ACC112 (cell line): ENCODE results near the gene MIA2.
"Not testable (repeated sequence)": the region's sequence is repeated elsewhere in the genome, so short reads cannot be mapped to it uniquely, and the experiment has no call there.

Source experiments
- H2AFZ ChIP-seq: fragments of 200-600 bp; sonication (generic); one replicate; pipeline ENCODE4 v1.6.0; 2017; ENCODE audit warnings: antibody characterized with exemption, low read length; ENCODE audit not compliant: unreplicated experiment
- H3K27ac ChIP-seq: fragments of 200-600 bp; sonication (generic); 2 replicates; pipeline ENCODE4 v1.5.1; 2014; ENCODE audit warnings: low read depth, mild to moderate bottlenecking, antibody characterized with exemption, low read length, moderate library complexity
- H3K27me3 ChIP-seq: fragments of 200-600 bp; sonication (generic); 2 replicates; pipeline ENCODE4 v1.6.1; 2014; ENCODE audit warnings: mild to moderate bottlenecking, antibody characterized with exemption, low read length, moderate library complexity, mixed read lengths; ENCODE audit not compliant: insufficient read depth
- H3K36me3 ChIP-seq: fragments of 200-600 bp; sonication (generic); 2 replicates; pipeline ENCODE4 v1.6.1; 2016; ENCODE audit warnings: mild to moderate bottlenecking, antibody characterized with exemption, low read length, moderate library complexity, mixed read lengths; ENCODE audit not compliant: insufficient read depth
- H3K4me1 ChIP-seq: fragments of 200-600 bp; sonication (generic); one replicate; pipeline ENCODE4 v1.6.1; 2016; ENCODE audit warnings: low read length, mixed read lengths; ENCODE audit not compliant: insufficient read depth, unreplicated experiment, control insufficient read depth
- H3K4me3 ChIP-seq: fragments of 200-600 bp; sonication (generic); 2 replicates; pipeline ENCODE4 v1.5.1; 2014; ENCODE audit warnings: mild to moderate bottlenecking, low read depth, low read length
- H3K79me2 ChIP-seq: fragments of 200-600 bp; sonication (generic); one replicate; pipeline ENCODE4 v1.6.0; 2016; ENCODE audit warnings: low read length; ENCODE audit not compliant: control insufficient read depth, unreplicated experiment, insufficient read depth

The MIA2 gene

DNA sequence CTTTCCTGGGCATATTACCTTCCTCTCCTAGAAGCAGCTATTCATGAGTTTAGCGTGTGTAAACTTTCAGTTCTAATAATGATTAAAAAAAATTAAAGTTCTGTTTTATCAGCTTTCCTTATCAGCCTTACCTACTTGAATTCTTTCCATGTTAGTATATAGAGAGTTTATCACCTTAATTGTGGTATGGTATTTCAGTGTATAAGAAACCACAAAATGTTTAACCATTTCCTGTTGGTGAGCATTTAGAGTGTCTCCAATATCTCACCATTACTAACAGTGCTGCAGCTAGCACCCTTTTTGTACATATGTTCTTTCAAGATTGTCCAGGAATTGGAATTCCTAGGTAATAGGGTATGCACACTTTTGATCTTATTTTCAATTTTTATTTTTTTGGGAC lies 109.1 kb downstream of the MIA2 start:
- H3K4me1 ChIP-seq = no peaks in the 10 kb centered on the region
- no peaks in the 10 kb centered on the region for H3K36me3 ChIP-seq
- H3K27me3 ChIP-seq = no peaks in the 10 kb centered on the region
- H3K79me2 ChIP-seq = no peaks in the 10 kb centered on the region
- no peak overlapping the region for H3K27ac ChIP-seq
- H2AFZ ChIP-seq = no peak overlapping the region
- H3K4me3 ChIP-seq = no peak overlapping the region

- no peaks in the 10 kb centered on the region for H3K4me1 ChIP-seq
These were observed 109.9 kb downstream of the MIA2 start for GRCh38 chr14:39343614-39344013.

GRCh38 chr14:39350866-39351265 lies 117.2 kb downstream of the MIA2 start:
- Histone ChIP-seq H3K27me3 (no peaks in the 10 kb centered on the region), H3K4me1 (no peaks in the 10 kb centered on the region), H3K27ac (no peak overlapping the region), H3K79me2 (no peaks in the 10 kb centered on the region), H3K36me3 (peaks cover 18% of the 10 kb centered on the region), H3K4me3 (no peak overlapping the region), H2AFZ (no peak overlapping the region)

More at GRCh38 chr14:39343614-39344013, 109.9 kb downstream of the MIA2 start:
- H3K79me2 ChIP-seq = no peaks in the 10 kb centered on the region
- no peak overlapping the region for H2AFZ ChIP-seq
- H3K4me3 ChIP-seq = no peak overlapping the region
- H3K27me3 ChIP-seq = no peaks in the 10 kb centered on the region
- H3K36me3 ChIP-seq = peaks cover 2% of the 10 kb centered on the region; the same call in 1 of the 2 replicates
- H3K27ac ChIP-seq = no peak overlapping the region

DNA sequence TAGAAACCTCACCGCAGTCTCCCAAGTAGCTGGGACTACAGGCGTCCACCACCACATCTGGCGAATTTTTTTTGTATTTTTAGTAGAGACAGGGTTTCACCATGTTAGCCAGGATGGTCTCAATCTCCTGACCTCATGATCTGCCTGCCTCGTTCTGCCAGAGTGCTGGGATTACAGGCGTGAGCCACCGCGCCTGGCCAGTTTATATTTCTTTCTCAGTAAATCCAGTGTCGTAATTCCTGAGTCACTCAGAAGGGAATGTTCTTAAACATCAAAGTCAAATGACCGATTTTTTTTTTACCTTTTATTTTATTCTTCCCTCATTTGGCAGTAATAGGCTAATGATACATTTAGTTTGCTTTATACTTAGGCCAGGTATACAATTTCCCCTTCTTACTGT lies 118.0 kb downstream of the MIA2 start:
- Histone ChIP-seq H2AFZ (no peak overlapping the region), H3K4me3 (no peak overlapping the region), H3K27me3 (no peaks in the 10 kb centered on the region), H3K79me2 (no peaks in the 10 kb centered on the region), H3K27ac (no peak overlapping the region), H3K4me1 (no peaks in the 10 kb centered on the region), H3K36me3 (peaks cover 18% of the 10 kb centered on the region)

DNA sequence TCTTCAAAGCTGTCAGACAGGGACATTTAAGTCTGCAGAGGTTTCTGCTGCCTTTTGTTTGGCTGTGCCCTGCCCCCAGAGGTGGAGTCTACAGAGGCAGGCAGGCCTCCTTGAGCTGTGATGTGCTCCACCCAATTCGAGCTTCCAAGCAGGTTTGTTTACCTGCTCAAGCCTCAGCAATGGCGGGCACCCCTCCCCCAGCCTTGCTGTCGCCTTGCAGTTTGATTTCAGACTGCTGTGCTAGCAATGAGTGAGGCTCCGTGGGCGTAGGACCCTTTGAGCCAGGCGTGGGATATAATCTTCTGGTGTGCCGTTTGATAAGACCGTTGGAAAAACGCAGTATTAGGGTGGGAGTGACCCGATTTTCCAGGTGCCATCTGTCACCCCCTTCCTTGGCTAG lies 125.4 kb downstream of the MIA2 start:
- not testable (repeated sequence) for H3K79me2 ChIP-seq, H3K4me1 ChIP-seq, H3K4me3 ChIP-seq, H3K36me3 ChIP-seq, H3K27me3 ChIP-seq, H3K27ac ChIP-seq, H2AFZ ChIP-seq

GRCh38 chr14:39360316-39360715 lies 126.6 kb downstream of the MIA2 start:
- Histone ChIP-seq H3K27ac (no peak overlapping the region), H3K4me3 (no peak overlapping the region), H3K36me3 (peaks cover 5% of the 10 kb centered on the region; the same call in 1 of the 2 replicates), H3K4me1 (no peaks in the 10 kb centered on the region), H3K79me2 (no peaks in the 10 kb centered on the region), H3K27me3 (no peaks in the 10 kb centered on the region), H2AFZ (no peak overlapping the region)

DNA sequence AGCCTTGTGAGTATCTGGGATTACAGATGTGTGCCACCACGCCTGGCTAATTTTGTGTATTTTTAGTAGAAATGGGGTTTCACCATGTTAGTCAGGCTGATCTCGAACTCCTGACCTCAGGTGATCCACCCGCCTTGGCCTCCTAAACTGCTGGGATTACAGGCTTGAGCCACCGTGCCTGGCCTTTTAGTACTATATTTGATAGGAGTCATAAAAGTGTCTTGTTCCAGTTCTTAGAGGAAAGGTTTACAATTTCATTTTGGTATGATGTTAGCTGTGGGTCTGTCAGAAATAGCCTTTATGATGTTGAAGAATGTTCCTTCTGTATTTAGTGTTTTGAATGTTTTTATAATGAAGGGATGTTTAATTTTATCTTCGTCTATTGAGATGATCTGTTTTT lies 127.8 kb downstream of the MIA2 start:
- H3K4me3 ChIP-seq, H3K4me1 ChIP-seq, H3K36me3 ChIP-seq, H2AFZ ChIP-seq, H3K27ac ChIP-seq, H3K79me2 ChIP-seq, H3K27me3 ChIP-seq: not testable (repeated sequence)

- Histone ChIP-seq H3K27me3 (no peaks in the 10 kb centered on the region), H3K4me1 (no peaks in the 10 kb centered on the region), H3K36me3 (peaks cover 5% of the 10 kb centered on the region; the same call in 1 of the 2 replicates), H3K4me3 (no peak overlapping the region), H2AFZ (no peak overlapping the region), H3K79me2 (no peaks in the 10 kb centered on the region), H3K27ac (no peak overlapping the region)
These were observed 130.8 kb downstream of the MIA2 start for GRCh38 chr14:39364509-39364908.

DNA sequence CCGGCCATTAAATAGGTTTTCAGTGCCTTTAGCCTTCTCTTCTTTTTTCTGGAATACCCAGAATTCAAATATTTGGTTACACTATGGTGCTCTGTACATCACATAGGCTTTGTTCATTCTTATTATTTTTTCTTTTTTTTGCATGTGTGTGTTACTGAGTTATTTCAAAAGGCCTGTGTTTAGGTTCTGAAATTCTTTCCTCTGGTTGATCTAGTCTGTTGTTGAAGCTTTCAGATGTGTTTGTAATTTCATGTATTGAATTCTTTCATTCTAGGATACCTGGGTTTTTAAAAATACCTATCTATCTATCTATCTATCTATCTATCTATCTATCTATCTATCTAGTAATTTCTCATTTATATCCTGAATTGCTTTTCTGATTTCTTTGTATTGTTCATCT lies 131.6 kb downstream of the MIA2 start:
- no peaks in the 10 kb centered on the region for H3K79me2 ChIP-seq
- no peak overlapping the region for H3K4me3 ChIP-seq
- H3K27me3 ChIP-seq = no peaks in the 10 kb centered on the region
- no peaks in the 10 kb centered on the region for H3K4me1 ChIP-seq
- H2AFZ ChIP-seq = no peak overlapping the region
- peaks cover 5% of the 10 kb centered on the region; the same call in 1 of the 2 replicates for H3K36me3 ChIP-seq
- no peak overlapping the region for H3K27ac ChIP-seq

- Histone ChIP-seq H3K4me3 (no peak overlapping the region), H3K27ac (no peak overlapping the region), H3K79me2 (no peaks in the 10 kb centered on the region), H3K36me3 (peaks cover 5% of the 10 kb centered on the region; the same call in 1 of the 2 replicates), H3K4me1 (no peaks in the 10 kb centered on the region), H2AFZ (no peak overlapping the region), H3K27me3 (no peaks in the 10 kb centered on the region)
These were observed 133.0 kb downstream of the MIA2 start for GRCh38 chr14:39366460-39367386.

- Histone ChIP-seq H2AFZ (no peak overlapping the region), H3K79me2 (no peaks in the 10 kb centered on the region), H3K4me1 (peaks cover 3% of the 10 kb centered on the region), H3K27ac (no peak overlapping the region), H3K4me3 (no peak overlapping the region), H3K36me3 (peaks cover 5% of the 10 kb centered on the region; the same call in 1 of the 2 replicates), H3K27me3 (no peaks in the 10 kb centered on the region)
These were observed 133.7 kb downstream of the MIA2 start for GRCh38 chr14:39367387-39367751.
